Skeletal muscle cell (primary cell): ENCODE measurements around the gene EXOSC10.
"Not testable (repeated sequence)": the region's sequence is repeated elsewhere in the genome, so short reads cannot be mapped to it uniquely, and the experiment has no call there.

ENCODE experiments used
- DNase-seq: peaks from one replicate; pipeline ENCODE4 v3.0.0-alpha.2; 2010; ENCODE audit warnings: low read depth
- H3K4me3 ChIP-seq: 2 replicates; pipeline ENCODE4 v1.5.1; 2011; ENCODE audit warnings: low read depth, mild to moderate bottlenecking, control low read depth, low read length, moderate library complexity

Gene EXOSC10

DNA sequence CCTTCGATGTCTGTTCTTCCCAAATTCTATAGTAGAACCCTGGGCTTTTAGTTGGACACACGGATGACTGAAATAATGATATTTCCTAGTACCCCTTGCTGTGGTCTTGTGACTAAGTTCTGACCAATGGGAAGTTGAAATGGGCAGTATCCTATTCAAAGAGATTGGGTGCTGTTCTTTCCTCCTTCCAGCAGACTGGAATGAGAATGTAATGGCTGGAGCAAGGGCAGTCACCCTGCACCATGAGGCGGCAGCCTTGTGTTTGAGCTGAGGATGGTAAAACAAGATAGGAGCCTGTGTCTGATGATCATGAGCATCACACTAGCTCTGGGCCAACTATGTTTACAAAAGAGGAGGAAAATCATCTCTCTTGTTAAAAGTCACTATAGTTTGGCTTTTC is 34.7 kb downstream of the EXOSC10 start:
- no peak for DNase-seq
- no peak overlapping the region for H3K4me3 ChIP-seq

DNA sequence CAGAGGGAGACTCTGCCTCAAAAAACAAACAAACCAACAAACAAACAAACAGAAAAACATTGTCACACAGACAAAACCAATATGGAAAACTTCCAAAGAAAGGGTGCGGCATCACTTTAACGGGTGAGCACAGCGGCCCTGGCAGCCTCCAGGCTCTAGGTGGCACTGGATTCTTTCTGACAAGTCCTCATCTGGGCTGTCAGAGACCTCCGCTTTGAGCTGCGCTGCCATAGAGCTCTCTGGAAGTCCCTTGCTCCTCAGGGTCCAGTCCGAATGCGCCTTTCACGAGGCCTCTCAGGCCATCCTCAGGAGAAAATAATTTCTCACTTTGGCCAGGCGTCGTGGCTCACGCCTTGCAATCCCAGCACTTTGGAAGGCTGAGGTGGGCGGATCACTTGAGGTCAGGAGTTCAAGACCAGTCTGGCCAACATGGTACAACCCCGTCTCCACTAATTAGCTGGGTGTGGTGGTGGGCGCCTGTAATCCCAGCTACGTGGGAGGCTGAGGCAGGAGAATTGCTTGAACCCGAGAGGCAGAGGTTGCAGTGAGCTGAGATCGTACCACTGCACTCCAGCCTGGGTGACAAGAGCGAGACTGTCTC is 35.6 kb downstream of the EXOSC10 start:
- DNase-seq, H3K4me3 ChIP-seq: not testable (repeated sequence)

DNA sequence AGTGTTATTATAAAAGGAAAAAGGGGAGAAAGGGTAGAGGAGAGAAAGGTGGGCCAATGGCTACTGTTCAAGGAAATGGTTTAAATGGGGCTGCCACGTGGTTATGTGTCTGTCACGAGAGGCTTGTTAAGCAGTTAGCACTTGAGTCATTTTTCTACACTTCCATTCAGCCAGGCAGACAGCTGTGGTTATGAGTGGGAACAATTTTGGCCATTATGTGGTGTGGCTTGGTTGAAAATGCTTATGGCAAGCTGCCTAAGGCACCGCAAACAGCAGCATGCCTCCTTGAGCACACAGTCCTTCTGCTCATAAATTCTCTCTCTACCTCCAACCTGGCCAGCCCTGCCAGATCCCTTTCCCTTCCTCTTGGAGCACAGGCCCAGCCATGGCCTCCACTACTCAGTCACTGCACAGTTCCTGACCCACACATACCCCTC is 36.7 kb downstream of the EXOSC10 start:
- no peak overlapping the region for H3K4me3 ChIP-seq
- DNase-seq: peak; percentile 19

DNA sequence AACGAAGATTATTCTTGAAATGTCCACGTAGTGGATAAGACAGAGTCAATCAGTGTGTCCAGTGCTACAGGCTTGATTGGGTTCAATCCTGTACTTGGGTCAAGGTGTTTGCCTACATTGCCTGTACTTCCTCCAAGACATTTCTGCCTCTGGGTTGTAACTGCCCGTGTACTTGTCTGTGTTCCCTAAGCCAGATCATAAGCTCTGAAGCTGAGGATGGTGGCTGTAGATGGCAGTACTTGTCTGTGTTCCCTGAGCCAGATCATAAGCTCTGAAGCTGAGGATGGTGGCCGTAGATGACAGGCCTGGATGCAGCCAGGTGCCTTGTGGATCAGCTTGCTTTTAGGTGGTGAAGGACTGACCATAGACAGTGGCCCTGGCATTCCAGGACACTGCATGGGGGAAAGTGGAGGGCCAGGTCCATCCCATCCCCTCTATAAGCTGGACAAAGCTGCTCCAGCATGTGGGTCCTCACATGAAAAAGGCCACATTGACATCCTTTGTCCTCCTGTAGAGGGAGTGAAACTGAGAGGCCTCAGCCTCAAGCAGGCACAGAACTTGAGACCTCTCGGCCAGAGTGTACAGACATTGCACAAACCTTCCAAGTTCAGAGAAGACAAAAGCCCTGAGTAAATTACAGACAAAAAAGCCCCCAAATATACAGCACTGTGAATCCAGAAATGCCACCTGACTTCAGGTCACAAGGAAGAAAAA is 37.9 kb downstream of the EXOSC10 start:
- DNase-seq: no peak
- no peak overlapping the region for H3K4me3 ChIP-seq

DNA sequence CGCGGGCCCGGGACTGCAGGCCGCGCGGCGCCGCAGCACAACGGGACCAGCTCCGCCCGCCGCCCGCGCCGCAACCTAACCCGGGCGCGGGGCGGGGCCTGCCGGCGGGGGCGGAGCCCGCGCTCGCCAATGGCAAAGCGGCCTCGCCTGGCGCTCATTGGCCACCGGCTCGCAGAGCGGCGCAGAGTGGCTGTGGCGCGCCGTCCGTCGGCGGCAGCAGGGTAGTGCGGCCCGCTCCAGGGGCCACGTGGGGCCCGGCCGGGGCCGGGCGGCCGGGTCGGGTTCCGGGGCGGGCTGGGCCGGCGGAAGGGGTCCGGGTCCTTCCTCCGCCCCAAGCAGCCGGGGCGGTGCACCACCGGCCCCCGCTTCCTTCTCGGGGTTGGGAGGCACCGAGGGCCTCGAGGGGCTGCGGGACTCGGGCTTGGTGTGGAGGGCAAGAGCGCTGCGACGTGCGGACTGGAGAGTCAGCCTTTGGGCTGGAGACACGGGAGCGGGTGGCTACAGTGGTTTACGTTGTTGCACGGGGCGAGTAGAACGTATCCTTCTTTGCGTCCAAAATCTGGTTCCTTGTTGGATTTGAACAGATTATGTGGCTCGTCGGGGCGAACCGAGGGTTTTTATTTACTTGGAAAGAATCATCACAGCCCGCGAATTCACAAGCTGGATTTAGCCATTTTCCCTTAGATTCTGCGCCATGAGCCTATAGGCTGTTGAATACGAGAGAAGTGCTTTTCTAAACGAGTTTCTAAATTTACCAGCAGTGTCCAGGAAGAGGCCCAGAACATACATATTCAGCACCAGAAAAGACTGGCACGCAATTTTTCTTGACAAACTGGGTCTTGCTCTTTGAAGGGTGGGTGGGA is 39.5 kb downstream of the EXOSC10 start, which contains the start of gene SRM:
SRM (minus strand) TSS at position 51 of the 863 bp plus-strand sequence. CDS start 75 bp downstream, outside the sequence.
- H3K4me3 ChIP-seq: peak within 1 kb of the TSS; percentile 96
- peak; percentile 68 for DNase-seq

DNA sequence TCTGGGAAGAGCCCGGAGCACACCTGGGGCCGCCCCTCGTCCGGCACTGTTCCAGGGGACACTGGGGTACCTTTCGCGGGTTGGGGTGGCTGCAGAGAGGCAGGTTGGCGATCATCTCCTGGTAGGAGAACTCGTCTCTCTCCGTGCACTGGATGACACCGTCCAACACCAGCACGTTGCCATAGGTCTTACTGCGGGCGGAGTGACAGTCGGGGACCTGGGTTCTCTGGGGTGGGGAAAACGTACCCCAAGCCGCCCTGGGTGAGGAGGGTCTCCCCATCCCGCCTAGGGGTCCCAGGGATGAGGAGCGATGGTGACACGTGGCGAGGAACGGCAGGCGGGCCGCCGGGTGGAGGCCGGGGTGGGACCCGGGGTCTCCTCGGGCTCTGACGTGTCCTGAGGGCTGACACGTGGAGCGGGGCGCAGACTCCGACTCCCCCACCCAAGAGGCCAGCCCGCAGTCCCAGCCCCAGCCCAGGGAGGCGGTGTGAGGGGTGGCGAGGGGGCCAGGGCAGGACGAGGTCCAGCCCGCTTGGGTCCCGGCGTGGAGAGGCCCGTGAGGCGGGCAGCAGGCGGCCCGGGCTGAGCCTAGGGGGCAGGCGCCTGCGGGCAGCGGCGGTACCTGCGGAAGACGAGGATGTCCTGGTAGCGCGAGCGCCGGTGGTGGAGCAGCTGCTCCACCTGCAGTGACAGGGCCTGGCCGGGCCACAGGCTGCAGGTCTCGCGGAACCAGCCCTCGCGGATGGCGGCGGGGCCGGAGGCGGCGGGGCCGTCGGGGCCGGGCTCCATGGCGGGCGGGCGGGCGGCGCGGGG is 40.3 kb downstream of the EXOSC10 start:
- H3K4me3 ChIP-seq: peak overlapping the region; percentile 96
- no peak for DNase-seq

DNA sequence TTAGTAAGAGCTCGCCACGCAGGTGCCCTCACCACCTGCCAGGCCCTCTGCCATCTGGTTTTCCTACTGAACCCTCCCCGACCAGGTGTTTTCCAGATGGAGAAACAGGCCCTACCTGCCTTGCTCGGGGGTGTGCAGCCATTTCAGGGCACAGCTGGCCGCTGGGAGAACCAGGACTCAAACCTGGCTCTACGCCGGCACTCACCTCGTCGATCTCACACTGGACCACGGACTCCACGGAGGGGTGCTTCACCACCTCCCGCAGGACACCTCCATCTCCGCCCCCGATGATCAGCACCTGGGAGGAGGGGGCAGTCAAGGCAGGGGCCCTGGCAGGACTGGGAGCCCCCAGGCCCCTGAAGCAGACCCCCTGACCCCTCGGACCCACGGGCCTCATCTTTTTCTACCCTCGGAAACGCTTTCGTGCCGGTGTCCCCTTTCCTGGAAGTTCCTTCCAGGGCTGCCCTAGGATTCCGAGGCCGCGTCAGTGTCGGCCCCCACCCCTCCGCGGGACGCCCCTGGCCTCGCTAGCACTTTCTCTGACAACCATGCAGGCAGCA is 41.0 kb downstream of the EXOSC10 start:
- no peak for DNase-seq
- peak overlapping the region; percentile 96 for H3K4me3 ChIP-seq

DNA sequence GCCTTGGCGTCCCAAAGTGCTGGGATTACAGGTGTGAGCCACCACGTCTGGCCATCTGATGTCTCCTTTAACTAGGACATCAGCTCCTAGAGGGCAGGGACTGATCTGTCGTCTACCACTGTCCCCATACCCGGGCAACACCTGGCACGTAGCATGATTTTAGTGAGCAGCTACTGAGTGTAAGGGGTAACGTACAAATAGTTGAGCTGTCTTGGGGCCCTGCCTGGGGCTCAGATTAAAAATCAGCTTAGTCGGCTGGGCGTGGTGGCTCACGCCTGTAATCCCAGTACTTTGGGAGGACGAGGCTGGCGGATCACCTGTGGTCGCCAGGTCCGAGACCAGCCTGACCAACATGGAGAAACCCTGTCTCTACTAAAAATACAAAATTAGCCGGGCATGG is 41.6 kb downstream of the EXOSC10 start:
- DNase-seq: no peak
- H3K4me3 ChIP-seq: no peak overlapping the region

DNA sequence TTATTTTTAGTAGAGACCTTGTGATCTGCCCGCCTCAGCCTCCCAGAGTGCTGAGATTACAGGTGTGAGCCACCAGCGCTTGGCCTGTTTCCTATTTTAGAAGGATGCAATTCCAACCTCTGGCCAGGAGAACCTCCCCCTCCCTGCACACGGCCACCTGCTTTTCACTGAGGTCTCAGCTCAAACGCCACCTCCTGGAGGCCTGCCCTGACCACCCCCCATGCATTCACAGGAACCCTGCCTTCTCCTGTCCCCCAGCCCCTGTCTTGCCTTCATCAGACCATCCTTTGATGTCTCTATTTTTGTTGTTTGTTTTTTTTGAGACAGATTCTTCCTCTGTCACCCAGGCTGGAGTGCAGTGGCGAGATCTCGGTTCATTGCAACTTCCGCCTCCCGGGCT is 42.2 kb downstream of the EXOSC10 start:
- H3K4me3 ChIP-seq: no peak overlapping the region
- DNase-seq: no peak

DNA sequence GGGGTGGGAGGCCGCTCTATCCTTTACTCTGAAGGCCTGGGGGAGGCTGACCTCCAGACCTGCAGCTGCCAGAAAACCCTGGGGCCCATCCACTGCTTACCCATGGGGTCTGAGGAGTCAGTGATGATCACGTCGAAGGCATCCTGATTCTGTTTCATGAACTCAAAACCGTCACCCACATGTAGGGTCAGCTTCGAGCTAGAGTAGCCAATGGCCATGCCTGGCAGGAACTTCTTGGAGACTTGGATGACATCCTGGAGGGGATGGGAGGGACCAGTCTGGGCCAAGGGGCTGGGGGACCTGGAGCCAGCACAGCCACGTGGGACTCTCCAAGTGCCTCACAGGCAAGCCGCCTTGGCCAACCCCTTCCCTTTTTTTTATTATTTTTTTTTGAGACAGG is 43.2 kb downstream of the EXOSC10 start:
- DNase-seq: no peak
- H3K4me3 ChIP-seq: no peak overlapping the region

DNA sequence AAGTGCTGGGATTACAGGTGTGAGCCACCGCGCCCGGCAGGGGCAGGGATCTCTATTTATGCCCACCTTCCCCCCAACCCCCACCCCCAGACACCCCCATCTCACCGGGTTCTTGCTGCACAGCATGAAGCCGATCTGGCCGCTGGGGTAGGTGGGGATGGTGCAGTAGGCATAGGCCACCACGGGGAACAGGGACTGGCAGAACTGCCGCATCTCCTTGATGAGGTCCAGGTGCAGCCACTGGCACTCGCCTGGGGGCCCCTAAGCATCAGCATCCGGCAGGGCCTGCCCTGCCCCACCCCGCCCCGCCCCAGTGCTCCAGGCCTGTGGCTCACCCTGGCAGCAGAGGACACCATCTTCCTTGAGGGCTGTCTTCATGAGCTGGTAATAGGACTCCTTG is 44.0 kb downstream of the EXOSC10 start:
- no peak for DNase-seq
- no peak overlapping the region for H3K4me3 ChIP-seq

DNA sequence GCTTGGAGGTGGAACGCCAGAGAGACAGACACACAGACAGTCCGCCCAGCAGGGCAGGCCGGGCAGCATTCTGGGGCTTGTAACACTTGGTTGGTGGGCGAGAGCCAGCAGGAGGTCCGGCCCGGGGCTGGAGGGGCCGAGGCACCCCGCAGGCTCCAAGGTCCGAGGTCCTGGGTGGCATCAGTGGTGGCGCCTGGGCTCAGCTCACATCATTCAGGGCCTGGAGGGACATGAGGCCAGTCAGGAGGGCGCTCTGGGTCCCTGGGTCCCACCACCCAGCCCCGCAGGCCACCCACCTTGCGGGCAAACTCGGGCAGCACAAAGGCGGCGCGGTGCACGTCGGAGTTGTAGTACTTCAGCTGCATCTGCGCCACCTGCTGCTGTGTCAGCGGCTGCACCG is 45.0 kb downstream of the EXOSC10 start:
- H3K4me3 ChIP-seq: no peak overlapping the region
- no peak for DNase-seq

DNA sequence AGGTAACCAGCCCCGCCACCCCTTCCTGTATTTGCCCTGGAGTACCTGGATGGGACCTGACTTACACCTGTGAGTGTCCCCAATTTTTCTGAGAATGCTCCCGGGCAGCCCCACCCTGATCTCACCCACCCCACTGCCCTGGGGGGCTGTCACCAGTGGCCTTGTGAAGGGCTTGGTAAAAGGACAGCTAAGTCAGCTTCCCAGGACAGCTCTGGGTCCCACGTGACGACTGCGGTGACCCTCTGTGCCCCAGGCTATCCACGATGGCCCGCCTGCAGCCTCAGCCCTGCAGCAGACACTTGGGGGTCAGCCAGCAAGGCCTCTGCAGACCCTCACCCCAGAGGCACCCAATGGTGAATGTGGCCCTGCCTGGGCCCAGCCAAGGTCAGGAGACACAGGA is 45.5 kb downstream of the EXOSC10 start:
- no peak for DNase-seq
- no peak overlapping the region for H3K4me3 ChIP-seq

DNA sequence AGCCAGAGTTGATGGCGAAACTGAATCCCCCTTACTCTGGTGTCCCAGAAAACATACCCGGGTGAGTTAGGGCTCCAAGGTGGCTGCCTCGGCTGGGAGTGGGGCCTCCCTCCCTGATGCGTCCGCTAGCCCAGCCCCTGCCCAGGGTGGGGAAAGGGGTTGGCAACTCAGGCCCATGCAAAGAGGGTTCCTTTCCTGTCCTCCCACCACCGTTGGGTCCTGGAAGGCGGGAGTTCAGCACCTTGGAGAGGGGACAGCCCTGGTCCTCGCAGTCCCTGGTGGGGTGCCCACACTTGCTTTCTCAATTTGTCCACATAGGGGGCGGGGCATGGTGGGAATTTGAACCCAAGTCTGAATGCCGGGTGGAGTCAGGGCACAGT is 45.9 kb downstream of the EXOSC10 start:
- no peak overlapping the region for H3K4me3 ChIP-seq
- no peak for DNase-seq

DNA sequence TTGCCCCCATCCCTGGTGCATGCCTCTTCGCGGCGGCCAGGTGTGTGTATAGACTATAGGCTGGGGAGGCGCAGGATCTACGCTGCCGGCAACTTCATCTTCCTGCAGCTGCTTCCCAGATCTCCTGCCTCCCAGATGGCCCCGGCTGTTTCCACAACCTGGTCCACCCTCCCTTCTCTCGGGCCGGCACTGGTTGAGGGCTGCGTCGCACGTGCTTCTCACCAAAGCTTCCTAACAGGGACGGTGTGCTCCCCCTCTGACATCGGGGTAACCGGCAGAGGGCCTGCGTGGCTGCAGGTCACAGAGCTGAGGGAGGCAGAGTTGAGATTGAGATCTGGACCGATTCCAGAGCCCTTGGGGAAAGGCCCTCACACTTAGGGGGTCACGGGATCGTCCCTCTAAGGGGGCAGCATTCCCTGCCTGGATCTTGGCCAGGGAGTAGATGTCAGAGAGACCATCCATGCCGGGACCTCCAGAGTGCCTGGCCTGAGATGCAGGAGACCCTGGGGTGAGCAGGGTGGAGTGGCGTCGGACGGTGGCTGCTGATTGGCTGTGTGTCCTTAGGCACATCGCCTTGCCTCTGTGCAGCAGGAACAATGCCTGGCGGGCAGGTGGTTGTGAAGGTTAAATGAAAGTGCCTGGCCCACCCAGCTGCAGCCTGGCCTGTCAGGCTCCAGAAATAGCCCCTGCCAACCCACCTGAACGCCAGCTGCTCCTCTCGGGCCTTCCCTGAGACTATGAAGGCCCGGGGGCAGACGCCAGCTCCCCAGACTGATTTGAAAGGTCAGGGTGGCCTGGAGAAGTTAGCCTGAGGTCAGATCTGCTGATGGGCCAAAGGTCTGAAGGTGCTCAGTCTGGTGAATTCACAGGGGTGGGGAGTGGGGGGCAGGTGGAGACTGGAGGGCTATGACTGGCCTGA is 46.6 kb downstream of the EXOSC10 start:
- DNase-seq: no peak

DNA sequence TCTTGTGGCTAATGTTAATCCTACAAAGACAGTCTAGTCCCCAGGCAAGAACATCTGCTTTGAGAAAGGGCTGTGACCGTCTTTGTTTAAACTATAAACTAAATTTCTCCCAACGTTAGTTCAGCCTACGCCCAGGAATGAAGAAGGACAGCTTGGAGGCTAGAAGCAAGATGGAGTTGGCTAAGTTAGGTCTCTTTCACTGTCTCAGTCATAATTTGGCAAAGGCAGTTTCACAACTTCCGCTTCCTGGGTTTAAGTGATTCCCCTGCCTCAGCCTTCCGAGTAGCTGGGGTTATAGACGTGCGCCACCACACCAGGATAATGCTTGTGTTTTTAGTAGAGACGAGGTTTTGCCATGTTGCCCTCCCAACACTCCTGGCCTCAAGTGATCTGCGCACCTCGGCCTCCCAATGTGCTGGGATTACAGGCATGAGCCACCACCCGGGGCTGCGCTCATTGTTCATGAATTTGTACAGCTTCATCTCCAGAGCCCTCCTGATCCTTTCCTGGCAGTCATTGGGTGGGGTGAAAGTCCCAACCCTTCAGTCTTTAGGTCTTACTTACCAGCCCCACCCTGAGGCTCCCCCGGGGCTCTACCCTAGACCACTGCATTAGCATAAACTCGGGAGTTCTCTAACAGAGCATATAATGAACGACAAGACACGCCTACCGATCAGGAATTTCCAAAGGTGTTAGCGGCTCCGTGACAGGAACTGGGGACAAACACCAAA is 47.7 kb downstream of the EXOSC10 start:
- DNase-seq: no peak
- H3K4me3 ChIP-seq: no peak overlapping the region

More for the DNA sequence above, 46.6 kb downstream of the EXOSC10 start:
- no peak overlapping the region for H3K4me3 ChIP-seq

DNA sequence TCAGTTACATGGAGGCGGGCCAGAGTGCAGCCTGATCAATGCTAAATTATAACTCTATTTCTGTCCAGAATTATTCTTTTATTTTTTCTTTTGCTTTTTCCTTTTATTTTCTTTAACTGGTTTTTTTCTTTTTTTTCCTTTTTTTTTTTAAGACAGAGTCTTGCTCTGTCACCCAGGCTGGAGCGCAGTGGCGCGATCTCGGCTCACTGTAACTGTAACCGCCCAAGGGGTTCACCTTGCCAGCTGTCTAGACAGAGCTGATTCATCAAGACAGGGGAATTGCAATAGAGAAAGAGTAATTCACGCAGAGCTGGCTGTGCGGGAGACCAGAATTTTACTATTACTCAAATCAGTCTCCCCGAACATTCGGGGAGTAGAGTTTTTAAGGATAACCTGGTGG is 48.5 kb downstream of the EXOSC10 start:
- not testable (repeated sequence) for DNase-seq

More for the DNA sequence above, 48.5 kb downstream of the EXOSC10 start:
- H3K4me3 ChIP-seq: not testable (repeated sequence)
